ENCODE data around the gene ODF2.

DNA sequence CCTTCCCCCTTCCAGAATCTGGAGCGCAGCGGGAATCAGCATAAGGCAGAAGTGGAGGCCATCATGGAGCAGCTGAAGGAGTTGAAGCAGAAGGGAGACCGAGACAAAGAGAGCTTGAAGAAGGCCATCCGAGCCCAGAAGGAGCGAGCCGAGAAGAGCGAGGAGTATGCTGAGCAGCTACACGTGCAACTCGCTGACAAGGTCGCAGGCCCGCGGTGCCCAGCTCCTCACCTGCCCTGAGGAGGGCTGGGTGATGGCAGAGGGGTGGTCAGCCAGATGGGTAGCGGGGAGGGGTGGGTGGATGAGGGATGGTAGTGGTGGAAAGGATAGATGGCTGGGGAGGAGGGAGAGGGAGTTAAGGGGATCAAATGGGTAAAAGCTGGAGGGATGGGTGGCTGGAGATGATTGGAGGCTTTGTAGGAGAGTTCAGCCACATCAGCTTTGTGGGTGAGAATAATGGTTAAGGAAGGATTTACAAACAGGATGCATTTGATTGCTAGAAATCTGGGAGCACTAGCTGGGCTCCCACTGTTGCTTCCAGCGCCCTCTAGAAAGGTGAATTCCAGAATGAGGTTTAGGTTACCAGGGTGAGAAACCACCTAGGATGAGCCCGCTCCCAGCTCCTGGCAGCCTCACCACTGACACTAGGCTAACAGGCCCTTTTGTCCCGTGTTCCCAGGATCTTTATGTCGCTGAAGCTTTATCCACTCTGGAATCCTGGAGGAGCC is 29.0 kb downstream of the ODF2 start:
- TF ChIP-seq CREB1 (IDR thresholded peaks at IDR 0.05; ENCODE audit: low read depth): no peak
- TF ChIP-seq YY1 (IDR thresholded peaks at IDR 0.05; ENCODE audit: low read depth): no peak
- TF ChIP-seq TEAD4 (IDR thresholded peaks at IDR 0.05): no peak
- TF ChIP-seq, protein P1, sequence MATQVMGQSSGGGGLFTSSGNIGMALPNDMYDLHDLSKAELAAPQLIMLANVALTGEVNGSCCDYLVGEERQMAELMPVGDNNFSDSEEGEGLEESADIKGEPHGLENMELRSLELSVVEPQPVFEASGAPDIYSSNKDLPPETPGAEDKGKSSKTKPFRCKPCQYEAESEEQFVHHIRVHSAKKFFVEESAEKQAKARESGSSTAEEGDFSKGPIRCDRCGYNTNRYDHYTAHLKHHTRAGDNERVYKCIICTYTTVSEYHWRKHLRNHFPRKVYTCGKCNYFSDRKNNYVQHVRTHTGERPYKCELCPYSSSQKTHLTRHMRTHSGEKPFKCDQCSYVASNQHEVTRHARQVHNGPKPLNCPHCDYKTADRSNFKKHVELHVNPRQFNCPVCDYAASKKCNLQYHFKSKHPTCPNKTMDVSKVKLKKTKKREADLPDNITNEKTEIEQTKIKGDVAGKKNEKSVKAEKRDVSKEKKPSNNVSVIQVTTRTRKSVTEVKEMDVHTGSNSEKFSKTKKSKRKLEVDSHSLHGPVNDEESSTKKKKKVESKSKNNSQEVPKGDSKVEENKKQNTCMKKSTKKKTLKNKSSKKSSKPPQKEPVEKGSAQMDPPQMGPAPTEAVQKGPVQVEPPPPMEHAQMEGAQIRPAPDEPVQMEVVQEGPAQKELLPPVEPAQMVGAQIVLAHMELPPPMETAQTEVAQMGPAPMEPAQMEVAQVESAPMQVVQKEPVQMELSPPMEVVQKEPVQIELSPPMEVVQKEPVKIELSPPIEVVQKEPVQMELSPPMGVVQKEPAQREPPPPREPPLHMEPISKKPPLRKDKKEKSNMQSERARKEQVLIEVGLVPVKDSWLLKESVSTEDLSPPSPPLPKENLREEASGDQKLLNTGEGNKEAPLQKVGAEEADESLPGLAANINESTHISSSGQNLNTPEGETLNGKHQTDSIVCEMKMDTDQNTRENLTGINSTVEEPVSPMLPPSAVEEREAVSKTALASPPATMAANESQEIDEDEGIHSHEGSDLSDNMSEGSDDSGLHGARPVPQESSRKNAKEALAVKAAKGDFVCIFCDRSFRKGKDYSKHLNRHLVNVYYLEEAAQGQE (IDR thresholded peaks at IDR 0.05; ENCODE audit: low read depth): no peak
- TF ChIP-seq TAF1 (IDR thresholded peaks at IDR 0.05; ENCODE audit: low read depth): no peak
- no peak for TF ChIP-seq EGR1 (IDR thresholded peaks at IDR 0.05)
- TF ChIP-seq, protein P2, sequence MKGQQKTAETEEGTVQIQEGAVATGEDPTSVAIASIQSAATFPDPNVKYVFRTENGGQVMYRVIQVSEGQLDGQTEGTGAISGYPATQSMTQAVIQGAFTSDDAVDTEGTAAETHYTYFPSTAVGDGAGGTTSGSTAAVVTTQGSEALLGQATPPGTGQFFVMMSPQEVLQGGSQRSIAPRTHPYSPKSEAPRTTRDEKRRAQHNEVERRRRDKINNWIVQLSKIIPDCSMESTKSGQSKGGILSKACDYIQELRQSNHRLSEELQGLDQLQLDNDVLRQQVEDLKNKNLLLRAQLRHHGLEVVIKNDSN (IDR thresholded peaks at IDR 0.05): no peak
